HG02884 (cell line): ENCODE results near the gene ACHE.
"Not testable (repeated sequence)": the region's sequence is repeated elsewhere in the genome, so short reads cannot be mapped to it uniquely, and the experiment has no call there.

Source experiments
- ATAC-seq: cut with Tn5 transposase; IDR thresholded peaks from one replicate; pipeline ENCODE4 v1.9.1; 2021; ENCODE audit warnings: mild to moderate bottlenecking, moderate library complexity; ENCODE audit not compliant: unreplicated experiment

Gene ACHE

GRCh38 chr7:100895701-100895955 is at the start of gene ACHE:
TSS of gene ACHE (minus strand) at chr7:100895888. CDS start at chr7:100894232, 1,656 bp downstream.
- ATAC-seq = no peak

- no peak for ATAC-seq
Measured at GRCh38 chr7:100944138-100944537, 48.5 kb upstream of the ACHE start.

- no peak for ATAC-seq
Measured at GRCh38 chr7:100943693-100944092, 48.0 kb upstream of the ACHE start.

GRCh38 chr7:100942045-100942774 is 46.5 kb upstream of the ACHE start:
- ATAC-seq = no peak

- ATAC-seq = not testable (repeated sequence)
Measured at GRCh38 chr7:100936167-100936566, 40.5 kb upstream of the ACHE start.

- ATAC-seq = not testable (repeated sequence)
Measured at GRCh38 chr7:100935381-100935780, 39.7 kb upstream of the ACHE start.

- ATAC-seq = no peak
Measured at GRCh38 chr7:100933734-100934133, 38.0 kb upstream of the ACHE start.

GRCh38 chr7:100929808-100930174 is 34.1 kb upstream of the ACHE start:
- ATAC-seq = no peak

GRCh38 chr7:100923616-100924015 is 27.9 kb upstream of the ACHE start:
- ATAC-seq = not testable (repeated sequence)

GRCh38 chr7:100921039-100921438 is 25.4 kb upstream of the ACHE start:
- no peak for ATAC-seq

GRCh38 chr7:100919779-100920437 is 24.2 kb upstream of the ACHE start:
- not testable (repeated sequence) for ATAC-seq

GRCh38 chr7:100919335-100919734 is 23.6 kb upstream of the ACHE start:
- not testable (repeated sequence) for ATAC-seq

- no peak for ATAC-seq
Measured at GRCh38 chr7:100914879-100915447, 19.3 kb upstream of the ACHE start.

GRCh38 chr7:100914208-100914878 is 18.7 kb upstream of the ACHE start:
- no peak for ATAC-seq

- no peak for ATAC-seq
Measured at GRCh38 chr7:100911484-100911883, 15.8 kb upstream of the ACHE start.

- not testable (repeated sequence) for ATAC-seq
Measured at GRCh38 chr7:100910443-100910842, 14.8 kb upstream of the ACHE start.

- ATAC-seq = no peak
Measured at GRCh38 chr7:100908512-100908911, 12.8 kb upstream of the ACHE start.

- ATAC-seq = no peak
Measured at GRCh38 chr7:100902638-100903037, 7.0 kb upstream of the ACHE start.

GRCh38 chr7:100901921-100902332 is 6.2 kb upstream of the ACHE start:
- ATAC-seq = no peak

- ATAC-seq = no peak
Measured at GRCh38 chr7:100900978-100901377, 5.3 kb upstream of the ACHE start.

GRCh38 chr7:100899432-100899831 is 3.7 kb upstream of the ACHE start:
- no peak for ATAC-seq
